NB4 (cell line): Measurements from ENCODE around the gene GDPD5.

ENCODE experiments used
- CTCF ChIP-seq: IDR thresholded peaks from one replicate; pipeline ENCODE4 v1.5.1; 2012; ENCODE audit warnings: low read depth, low read length
- MYC ChIP-seq: IDR thresholded peaks from 2 replicates; pipeline ENCODE4 v1.6.1; 2011; ENCODE audit warnings: low read depth, low read length
- POLR2A ChIP-seq: IDR thresholded peaks from 2 replicates; pipeline ENCODE4 v1.6.1; 2011; ENCODE audit warnings: mild to moderate bottlenecking; ENCODE audit not compliant: insufficient read length; ENCODE audit errors: extremely low read depth

- TF ChIP-seq CTCF (no peak), POLR2A (no peak), MYC (no peak)
Observed at GRCh38 chr11:75497788-75498409, 27.8 kb downstream of the GDPD5 start.
